NCI-H128 (cell line): ENCODE results near the gene ABHD6.
"Not testable (repeated sequence)": the region's sequence is repeated elsewhere in the genome, so short reads cannot be mapped to it uniquely, and the experiment has no call there.

Source experiments
- DNase-seq: peaks from one replicate; lab custom pipeline; 2025; ENCODE audit not compliant: unreplicated experiment; lab: John Stamatoyannopoulos, UW

ABHD6 gene

GRCh38 chr3:58337190-58337589 is 99.6 kb downstream of the ABHD6 start:
- DNase-seq: no peak

GRCh38 chr3:58339146-58339545 is 101.6 kb downstream of the ABHD6 start:
- not testable (repeated sequence) for DNase-seq

- DNase-seq: no peak
These were observed 103.1 kb downstream of the ABHD6 start for GRCh38 chr3:58340594-58341244.

DNA sequence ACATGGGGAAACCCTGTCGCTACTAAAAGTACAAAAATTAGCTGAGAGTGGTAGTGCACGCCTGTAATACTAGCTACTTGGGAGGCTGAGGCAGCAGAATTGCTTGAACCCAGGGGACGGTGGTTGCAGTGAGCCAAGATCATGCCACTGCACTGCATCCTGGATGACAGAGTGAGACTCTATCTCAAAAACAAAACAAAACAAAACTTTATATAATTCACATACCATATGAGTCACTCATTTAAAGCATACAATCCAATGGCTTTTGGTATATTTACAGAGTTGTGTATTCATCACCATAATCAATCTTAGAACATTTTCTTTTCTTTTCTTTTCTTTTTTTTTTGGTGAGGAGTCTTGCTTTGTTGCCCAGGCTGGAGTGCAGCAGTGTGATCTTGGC is 103.8 kb downstream of the ABHD6 start:
- DNase-seq: no peak

GRCh38 chr3:58342676-58343075 is 105.1 kb downstream of the ABHD6 start:
- DNase-seq: no peak
